T-helper 1 cell (primary cell): ENCODE results near the gene SH3PXD2A.
A peak's percentile ranks its signal among the peaks of the same experiment; 100 is the strongest.

Source experiments
- DNase-seq, 5 donors: peaks; one replicate each; pipeline ENCODE4 v3.0.0-alpha.2; 2012 to 2020

The SH3PXD2A gene

GRCh38 chr10:103574097-103575061, 281.0 kb downstream of the SH3PXD2A start:
- no peak for DNase-seq

- DNase-seq, result no peak
Measured at GRCh38 chr10:103573205-103573487, 282.2 kb downstream of the SH3PXD2A start.

GRCh38 chr10:103572347-103573204, 282.8 kb downstream of the SH3PXD2A start:
- DNase-seq, result no peak

- no peak for DNase-seq
Measured at GRCh38 chr10:103571656-103571975, 283.8 kb downstream of the SH3PXD2A start.

GRCh38 chr10:103570844-103571655, 284.3 kb downstream of the SH3PXD2A start:
- no peak for DNase-seq

GRCh38 chr10:103569896-103570295, 285.5 kb downstream of the SH3PXD2A start:
- DNase-seq, result no peak

- DNase-seq, result no peak
Measured at GRCh38 chr10:103568505-103568904, 286.9 kb downstream of the SH3PXD2A start.

GRCh38 chr10:103566536-103566935, 288.8 kb downstream of the SH3PXD2A start:
- DNase-seq, result no peak

- peak in 1 of 5 donors; percentile 31 for DNase-seq
Measured at GRCh38 chr10:103564776-103565520, 290.4 kb downstream of the SH3PXD2A start.

- no peak for DNase-seq
Measured at GRCh38 chr10:103564116-103564501, 291.3 kb downstream of the SH3PXD2A start.

- no peak for DNase-seq
Measured at GRCh38 chr10:103563231-103564115, 291.9 kb downstream of the SH3PXD2A start.

GRCh38 chr10:103562383-103562782, 293.0 kb downstream of the SH3PXD2A start:
- no peak for DNase-seq

GRCh38 chr10:103560886-103561285, 294.5 kb downstream of the SH3PXD2A start:
- DNase-seq, result no peak

- no peak for DNase-seq
Measured at GRCh38 chr10:103559776-103560175, 295.6 kb downstream of the SH3PXD2A start.

GRCh38 chr10:103558911-103559310, 296.5 kb downstream of the SH3PXD2A start:
- no peak for DNase-seq

GRCh38 chr10:103557455-103557854, 297.9 kb downstream of the SH3PXD2A start:
- no peak for DNase-seq

GRCh38 chr10:103556383-103557007, 298.9 kb downstream of the SH3PXD2A start:
- DNase-seq, result no peak

- DNase-seq, result no peak
Measured at GRCh38 chr10:103555712-103556111, 299.7 kb downstream of the SH3PXD2A start.

GRCh38 chr10:103555325-103555649, 300.1 kb downstream of the SH3PXD2A start:
- no peak for DNase-seq

GRCh38 chr10:103554488-103555324, 300.7 kb downstream of the SH3PXD2A start:
- peak in 1 of 5 donors; percentile 12 for DNase-seq
